Liver (tissue), 9 donors: ENCODE measurements around the gene TOR3A. TPM values are rescaled to one million over a fixed set of nuclear protein-coding genes. Genes with fewer than 3 reads are reported as not detected.

Source experiments
- DNase-seq: peaks from one replicate; pipeline ENCODE4 v3.0.0-alpha.2; 2017; ENCODE audit warnings: low spot score
- H3K27ac ChIP-seq, 2 donors: one replicate each; pipeline ENCODE4 v1.7.0; 2013; ENCODE audit warnings: inconsistent platforms in 2 of 2, low read length in 2 of 2, control low read depth in 1 of 2, low read depth in 1 of 2, mild to moderate bottlenecking in 1 of 2
- H3K27me3 ChIP-seq, 4 donors: one replicate each; pipeline versions ENCODE4 v1.6.1 to v1.7.0; 2013; ENCODE audit warnings: low read length in 3 of 4, inconsistent platforms in 1 of 4, mild to moderate bottlenecking in 1 of 4, moderate library complexity in 1 of 4; ENCODE audit not compliant: control insufficient read depth in 4 of 4, insufficient read depth in 4 of 4
- H3K36me3 ChIP-seq, 4 donors: one replicate each; pipeline versions ENCODE4 v1.6.1 to v1.7.0; 2013; ENCODE audit warnings: low read length in 3 of 4, mild to moderate bottlenecking in 3 of 4, low read depth in 1 of 4, moderate library complexity in 1 of 4; ENCODE audit not compliant: control insufficient read depth in 4 of 4, insufficient read depth in 3 of 4
- H3K4me1 ChIP-seq, 4 donors: one replicate each; pipeline versions ENCODE4 v1.6.1 to v1.7.0; 2013; ENCODE audit warnings: low read length in 3 of 4, mild to moderate bottlenecking in 3 of 4, moderate library complexity in 1 of 4; ENCODE audit not compliant: control insufficient read depth in 4 of 4, insufficient read depth in 4 of 4
- H3K4me3 ChIP-seq, 3 donors: one replicate each; pipeline versions ENCODE4 v1.6.1 to v1.7.0; 2013; ENCODE audit warnings: low read length in 3 of 3, control low read depth in 1 of 3, low read depth in 1 of 3, mild to moderate bottlenecking in 1 of 3
- H3K9ac ChIP-seq, 2 donors: one replicate each; pipeline ENCODE4 v1.7.0; 2013; ENCODE audit warnings: low read length in 2 of 2, mild to moderate bottlenecking in 2 of 2, moderate library complexity in 2 of 2, control low read depth in 1 of 2, low read depth in 1 of 2
- H3K9me3 ChIP-seq, 4 donors: one replicate each; pipeline versions ENCODE4 v1.6.1 to v1.7.0; 2013; ENCODE audit warnings: low read length in 3 of 4; ENCODE audit not compliant: control insufficient read depth in 4 of 4
- ATF3 ChIP-seq: IDR thresholded peaks from 2 replicates; pipeline ENCODE4 v1.6.1; 2016; ENCODE audit warnings: antibody characterized with exemption
- EGR1 ChIP-seq, 2 donors: IDR thresholded peaks; 2 replicates each; pipeline ENCODE4 v1.6.1; 2016 to 2018; ENCODE audit warnings: antibody characterized with exemption in 2 of 2, low read depth in 2 of 2
- FOXA1 ChIP-seq: IDR thresholded peaks from 2 replicates; pipeline ENCODE4 v1.6.1; 2016; ENCODE audit warnings: antibody characterized with exemption
- FOXA2 ChIP-seq: IDR thresholded peaks from 2 replicates; pipeline ENCODE4 v1.6.1; 2016; ENCODE audit warnings: antibody characterized with exemption
- GABPA ChIP-seq, 2 donors: IDR thresholded peaks in 1 of 2; conservative IDR thresholded peaks in 1 of 2; 2 replicates each; pipeline ENCODE4 v1.6.1; 2016; ENCODE audit warnings: antibody characterized with exemption in 2 of 2, mild to moderate bottlenecking in 1 of 2, moderate library complexity in 1 of 2
- HNF4A ChIP-seq, 2 donors: conservative IDR thresholded peaks; 2 replicates each; pipeline ENCODE4 v1.6.1; 2016; ENCODE audit warnings: antibody characterized with exemption in 2 of 2, mild to moderate bottlenecking in 2 of 2
- HNF4G ChIP-seq: IDR thresholded peaks from 2 replicates; pipeline ENCODE4 v1.6.1; 2016; ENCODE audit warnings: antibody characterized with exemption
- JUND ChIP-seq, 2 donors: IDR thresholded peaks; 2 replicates each; pipeline ENCODE4 v1.6.1; 2016; ENCODE audit warnings: antibody characterized with exemption in 2 of 2
- MAX ChIP-seq: IDR thresholded peaks from 2 replicates; pipeline ENCODE4 v1.6.1; 2016; ENCODE audit warnings: antibody characterized with exemption
- NR2F2 ChIP-seq: IDR thresholded peaks from 2 replicates; pipeline ENCODE4 v1.6.1; 2016; ENCODE audit warnings: antibody characterized with exemption
- RAD21 ChIP-seq, 2 donors: IDR thresholded peaks; 2 replicates each; pipeline ENCODE4 v1.6.1; 2016; ENCODE audit warnings: antibody characterized with exemption in 2 of 2, mild to moderate bottlenecking in 2 of 2
- REST ChIP-seq: IDR thresholded peaks from 2 replicates; pipeline ENCODE4 v1.6.1; 2016; ENCODE audit warnings: antibody characterized with exemption, mild to moderate bottlenecking
- RXRA ChIP-seq, 2 donors: IDR thresholded peaks; 2 replicates each; pipeline ENCODE4 v1.6.1; 2017 to 2018; ENCODE audit warnings: antibody characterized with exemption in 2 of 2, mild to moderate bottlenecking in 1 of 2
- SP1 ChIP-seq: IDR thresholded peaks from 2 replicates; pipeline ENCODE4 v1.6.1; 2018; ENCODE audit warnings: antibody characterized with exemption, mild to moderate bottlenecking
- TAF1 ChIP-seq: conservative IDR thresholded peaks from 2 replicates; pipeline ENCODE4 v1.6.1; 2016; ENCODE audit warnings: antibody characterized with exemption, mild to moderate bottlenecking
- YY1 ChIP-seq: IDR thresholded peaks from 2 replicates; pipeline ENCODE4 v1.6.1; 2016; ENCODE audit warnings: antibody characterized with exemption, mild to moderate bottlenecking
- ZBTB33 ChIP-seq: IDR thresholded peaks from 2 replicates; pipeline ENCODE4 v1.6.1; 2016; ENCODE audit warnings: antibody characterized with exemption
- WGBS: extraction: QIAGEN DNeasy Blood & Tissue Kit; methylation state at CpG from one replicate; pipeline ENCODE4 v1.1.7; 2013; 5-methylcytosine and 5-hydroxymethylcytosine counted together
- polyA plus RNA-seq, 2 donors: library from polyadenylated mRNA; stranded (reverse) in 1 of 2; unstranded in 1 of 2; fragments of 200-250 nt in 1 of 2; fragments of >200 nt in 1 of 2; fragmentation: Nextera tagmentation in 1 of 2; extraction: Ambion mirVana in 1 of 2; gene quantifications; one replicate each; pipeline versions ENCODE4 v1.2.1 to v1.2.3, GENCODE V29; 2013 to 2015
- total RNA-seq, 2 donors: library from RNA; depleted of rRNA; stranded (reverse); fragments of >200 nt; gene quantifications; one replicate each; pipeline ENCODE4 v1.2.3, GENCODE V29; 2014
- TF ChIP-seq, protein P1 (sequence below): fragments of 150-350 bp; IDR thresholded peaks from 2 replicates; pipeline ENCODE4 v1.5.1; 2017; ENCODE audit warnings: improper control_type of control experiment, low read depth, low read length; ENCODE audit not compliant: missing input control
- donor health status: healthy.
- donor health status: healthy.
- donor health status: healthy.
- donor health status: healthy.
- donor health status: healthy.

Gene TOR3A
- total and polyA plus RNA-seq, 4 donors: 14.3 to 31.0 (median 23.5) TPM

DNA sequence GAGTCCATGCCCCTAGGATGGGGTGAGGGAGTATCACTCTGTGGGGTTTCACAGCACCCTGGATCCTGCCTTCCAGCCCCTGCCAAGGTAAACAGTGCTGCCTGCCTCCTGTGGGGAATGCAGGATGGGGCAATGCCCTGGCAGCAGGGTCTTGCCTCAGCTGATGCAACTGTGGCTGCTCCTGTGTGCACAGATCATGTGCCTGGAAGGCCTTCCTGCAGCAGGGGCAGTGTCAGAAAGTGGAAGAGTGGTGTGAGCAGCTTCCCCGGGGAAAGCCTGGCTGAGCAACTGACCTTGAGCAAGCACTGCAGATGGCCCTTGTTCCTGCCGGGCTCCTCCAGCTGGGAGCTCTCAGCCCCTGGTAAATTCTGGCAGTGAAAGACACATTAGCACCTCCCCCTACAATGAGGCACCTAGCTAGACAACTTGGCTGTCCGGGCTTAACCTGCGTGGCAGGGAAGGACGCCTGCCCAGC lies 9.9 kb downstream of the TOR3A start:
- Histone ChIP-seq H3K4me3 (no peak overlapping the region), H3K4me1 (peaks cover 24 to 90% (median 79%) of the 10 kb centered on the region in 4 donors), H3K9me3 (no peaks in the 10 kb centered on the region), H3K27ac (peak overlapping the region; percentile 56 to 71), H3K27me3 (no peaks in the 10 kb centered on the region), H3K9ac (no peak overlapping the region), H3K36me3 (peaks cover 5 to 27% (median 24%) of the 10 kb centered on the region in 4 donors)
- 22% methylated on average over 5 of the region's 5 CpGs for WGBS
- DNase-seq: no peak
- peak in 1 of 2 donors; percentile 52 for TF ChIP-seq GABPA (IDR thresholded peaks at IDR 0.05 in 1 of 2, conservative IDR thresholded peaks at IDR 0.05 in 1 of 2)
- TF ChIP-seq FOXA2: peak; percentile 98
- peak; percentile 13 for TF ChIP-seq HNF4G
- TF ChIP-seq FOXA1: peak; percentile 95
- TF ChIP-seq YY1: peak; percentile 80
- no peak for TF ChIP-seq TAF1
- TF ChIP-seq RXRA (IDR thresholded peaks at IDR 0.05): peak; percentile 96 to 100
- TF ChIP-seq RAD21 (IDR thresholded peaks at IDR 0.05): peak in 1 of 2 donors; percentile 65
- TF ChIP-seq, protein P1, sequence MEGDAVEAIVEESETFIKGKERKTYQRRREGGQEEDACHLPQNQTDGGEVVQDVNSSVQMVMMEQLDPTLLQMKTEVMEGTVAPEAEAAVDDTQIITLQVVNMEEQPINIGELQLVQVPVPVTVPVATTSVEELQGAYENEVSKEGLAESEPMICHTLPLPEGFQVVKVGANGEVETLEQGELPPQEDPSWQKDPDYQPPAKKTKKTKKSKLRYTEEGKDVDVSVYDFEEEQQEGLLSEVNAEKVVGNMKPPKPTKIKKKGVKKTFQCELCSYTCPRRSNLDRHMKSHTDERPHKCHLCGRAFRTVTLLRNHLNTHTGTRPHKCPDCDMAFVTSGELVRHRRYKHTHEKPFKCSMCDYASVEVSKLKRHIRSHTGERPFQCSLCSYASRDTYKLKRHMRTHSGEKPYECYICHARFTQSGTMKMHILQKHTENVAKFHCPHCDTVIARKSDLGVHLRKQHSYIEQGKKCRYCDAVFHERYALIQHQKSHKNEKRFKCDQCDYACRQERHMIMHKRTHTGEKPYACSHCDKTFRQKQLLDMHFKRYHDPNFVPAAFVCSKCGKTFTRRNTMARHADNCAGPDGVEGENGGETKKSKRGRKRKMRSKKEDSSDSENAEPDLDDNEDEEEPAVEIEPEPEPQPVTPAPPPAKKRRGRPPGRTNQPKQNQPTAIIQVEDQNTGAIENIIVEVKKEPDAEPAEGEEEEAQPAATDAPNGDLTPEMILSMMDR: no peak
- TF ChIP-seq HNF4A (conservative IDR thresholded peaks at IDR 0.05): peak; percentile 79 to 94
- peak; percentile 40 to 89 for TF ChIP-seq EGR1 (IDR thresholded peaks at IDR 0.05; ENCODE audit: low read depth in 2 of 2)
- TF ChIP-seq ZBTB33: peak; percentile 95
- TF ChIP-seq JUND (IDR thresholded peaks at IDR 0.05): peak; percentile 78 to 84
- TF ChIP-seq MAX: peak; percentile 99
- TF ChIP-seq REST: peak; percentile 72
- TF ChIP-seq SP1: peak; percentile 94
- peak; percentile 99 for TF ChIP-seq ATF3
- peak; percentile 66 for TF ChIP-seq NR2F2
